Trophoblast cell (in vitro differentiated cells and primary cell): Measurements from ENCODE around the gene PCBD1.

Experiments
- DNase-seq, 2 donors: peaks; one replicate each; pipeline ENCODE4 v3.0.0-alpha.2; 2016
- H2AFZ ChIP-seq: 2 replicates; pipeline ENCODE4 v1.6.1; 2013; ENCODE audit warnings: low read length, moderate library complexity, mild to moderate bottlenecking; ENCODE audit not compliant: insufficient read depth, poor library complexity
- H2AK5ac ChIP-seq: 2 replicates; pipeline ENCODE4 v1.6.1; 2013; ENCODE audit warnings: mild to moderate bottlenecking, low read length
- H2BK120ac ChIP-seq: 2 replicates; pipeline ENCODE4 v1.6.1; 2013; ENCODE audit warnings: low read length, mild to moderate bottlenecking, moderate library complexity; ENCODE audit not compliant: insufficient read depth, poor library complexity
- H2BK12ac ChIP-seq: 2 replicates; pipeline ENCODE4 v1.6.1; 2013; ENCODE audit warnings: mild to moderate bottlenecking, low read length, moderate library complexity
- H2BK5ac ChIP-seq: 2 replicates; pipeline ENCODE4 v1.6.1; 2013; ENCODE audit warnings: low read length, low read depth, moderate library complexity, mild to moderate bottlenecking; ENCODE audit not compliant: poor library complexity
- H3K14ac ChIP-seq: 2 replicates; pipeline ENCODE4 v1.6.1; 2013; ENCODE audit warnings: mild to moderate bottlenecking, low read length
- H3K18ac ChIP-seq: 2 replicates; pipeline ENCODE4 v1.6.1; 2013; ENCODE audit warnings: mild to moderate bottlenecking, low read length
- H3K23ac ChIP-seq: 2 replicates; pipeline ENCODE4 v1.6.1; 2013; ENCODE audit warnings: low read length
- H3K27ac ChIP-seq: 2 replicates; pipeline ENCODE4 v1.5.1; 2013; ENCODE audit warnings: low read depth, mild to moderate bottlenecking, inconsistent platforms, low read length, moderate library complexity
- H3K27me3 ChIP-seq: 2 replicates; pipeline ENCODE4 v1.6.1; 2013; ENCODE audit warnings: inconsistent platforms, mild to moderate bottlenecking, low read length, moderate library complexity; ENCODE audit not compliant: insufficient read depth
- H3K36me3 ChIP-seq, 2 experiments: 1 replicate in 1 of 2; 2 replicates in 1 of 2; pipeline ENCODE4 v1.6.1; 2013; ENCODE audit warnings: low read length in 2 of 2, mild to moderate bottlenecking in 2 of 2, moderate library complexity in 1 of 2; ENCODE audit not compliant: insufficient read depth in 2 of 2, control insufficient read depth in 1 of 2
- H3K4ac ChIP-seq: 2 replicates; pipeline ENCODE4 v1.6.1; 2013; ENCODE audit warnings: low read depth, mild to moderate bottlenecking, low read length, moderate library complexity
- H3K4me1 ChIP-seq, 2 experiments: 1 replicate in 1 of 2; 2 replicates in 1 of 2; pipeline ENCODE4 v1.6.1; 2013; ENCODE audit warnings: low read length in 2 of 2, mild to moderate bottlenecking in 2 of 2, moderate library complexity in 1 of 2; ENCODE audit not compliant: insufficient read depth in 2 of 2, control insufficient read depth in 1 of 2
- H3K4me2 ChIP-seq: 2 replicates; pipeline ENCODE4 v1.6.1; 2013; ENCODE audit warnings: inconsistent platforms, mild to moderate bottlenecking, low read length, moderate library complexity
- H3K4me3 ChIP-seq: 2 replicates; pipeline ENCODE4 v1.5.1; 2013; ENCODE audit warnings: mild to moderate bottlenecking, low read depth, low read length, inconsistent platforms
- H3K79me1 ChIP-seq: one replicate; pipeline ENCODE4 v1.6.1; 2013; ENCODE audit warnings: low read length
- H3K79me2 ChIP-seq: 2 replicates; pipeline ENCODE4 v1.6.1; 2013; ENCODE audit warnings: low read length, mild to moderate bottlenecking; ENCODE audit not compliant: control insufficient read depth, insufficient read depth, poor library complexity
- H3K9ac ChIP-seq: 2 replicates; pipeline ENCODE4 v1.6.1; 2013; ENCODE audit warnings: mild to moderate bottlenecking, low read length
- H3K9me3 ChIP-seq: 2 replicates; pipeline ENCODE4 v1.6.1; 2013; ENCODE audit warnings: low read depth, mild to moderate bottlenecking, control low read depth, inconsistent platforms, low read length; ENCODE audit not compliant: insufficient read depth
- H4K12ac ChIP-seq: 2 replicates; pipeline ENCODE4 v1.6.1; 2013; ENCODE audit warnings: low read depth, mild to moderate bottlenecking, low read length, moderate library complexity
- H4K8ac ChIP-seq: 2 replicates; pipeline ENCODE4 v1.6.1; 2013; ENCODE audit warnings: low read depth, mild to moderate bottlenecking, low read length, moderate library complexity
- H4K91ac ChIP-seq: one replicate; pipeline ENCODE4 v1.6.1; 2013; ENCODE audit warnings: low read depth, mild to moderate bottlenecking, low read length, moderate library complexity
- WGBS: extraction: QIAGEN DNeasy Blood & Tissue Kit; methylation state at CpG from one replicate; pipeline ENCODE4 v1.1.7; 2013; ENCODE audit warnings: missing lambda C conversion rate; ENCODE audit not compliant: insufficient read length, insufficient coverage; ENCODE audit errors: extremely low coverage; 5-methylcytosine and 5-hydroxymethylcytosine counted together

The PCBD1 gene

GRCh38 chr10:70902661-70903261 lies 14.4 kb upstream of the PCBD1 start:
- H3K9me3 ChIP-seq = no peaks in the 10 kb centered on the region
- H3K23ac ChIP-seq = no peak overlapping the region

GRCh38 chr10:70901276-70901878 lies 13.0 kb upstream of the PCBD1 start:
- no peak overlapping the region for H2AFZ ChIP-seq
- no peak overlapping the region for H3K18ac ChIP-seq
- H2BK120ac ChIP-seq = no peak overlapping the region
- H3K36me3 ChIP-seq = no peaks in the 10 kb centered on the region
- H3K9me3 ChIP-seq = no peaks in the 10 kb centered on the region
- no peak overlapping the region for H3K27ac ChIP-seq
- H2AK5ac ChIP-seq = no peak overlapping the region
- no peak overlapping the region for H3K4me3 ChIP-seq
- WGBS = no CpG with 5 or more reads among the region's 13 CpGs
- no peak overlapping the region for H4K12ac ChIP-seq
- no peak overlapping the region for H3K4ac ChIP-seq
- no peak overlapping the region for H3K9ac ChIP-seq
- no peak overlapping the region for H3K23ac ChIP-seq
- H2BK12ac ChIP-seq = no peak overlapping the region
- no peaks in the 10 kb centered on the region for H3K79me1 ChIP-seq
- H2BK5ac ChIP-seq = no peak overlapping the region
- no peaks in the 10 kb centered on the region for H3K4me1 ChIP-seq
- no peak overlapping the region for H3K14ac ChIP-seq
- no peaks in the 10 kb centered on the region for H3K27me3 ChIP-seq
- no peak overlapping the region for H4K8ac ChIP-seq
- no peak for DNase-seq
- no peaks in the 10 kb centered on the region for H3K79me2 ChIP-seq
- H3K4me2 ChIP-seq = no peak overlapping the region
- H4K91ac ChIP-seq = no peak overlapping the region

More at GRCh38 chr10:70902661-70903261, 14.4 kb upstream of the PCBD1 start:
- Histone ChIP-seq H3K4me3 (no peak overlapping the region), H3K4me2 (no peak overlapping the region), H3K79me2 (no peaks in the 10 kb centered on the region), H2AK5ac (no peak overlapping the region), H2BK12ac (no peak overlapping the region), H3K9ac (no peak overlapping the region), H3K4ac (no peak overlapping the region), H4K91ac (no peak overlapping the region), H3K18ac (no peak overlapping the region), H3K36me3 (no peaks in the 10 kb centered on the region), H3K27me3 (no peaks in the 10 kb centered on the region), H4K8ac (no peak overlapping the region), H4K12ac (no peak overlapping the region), H3K27ac (no peak overlapping the region), H3K4me1 (no peaks in the 10 kb centered on the region), H3K79me1 (no peaks in the 10 kb centered on the region), H2BK120ac (no peak overlapping the region), H3K14ac (no peak overlapping the region), H2AFZ (no peak overlapping the region), H2BK5ac (no peak overlapping the region)
- no peak for DNase-seq
- WGBS = no CpG with 5 or more reads among the region's 5 CpGs

- Histone ChIP-seq H4K12ac (no peak overlapping the region), H3K18ac (no peak overlapping the region), H2AFZ (no peak overlapping the region), H3K4ac (no peak overlapping the region), H3K27ac (no peak overlapping the region), H2BK5ac (no peak overlapping the region), H3K27me3 (no peaks in the 10 kb centered on the region), H4K8ac (no peak overlapping the region), H2BK120ac (no peak overlapping the region), H3K23ac (no peak overlapping the region), H2AK5ac (no peak overlapping the region), H2BK12ac (no peak overlapping the region), H3K9ac (no peak overlapping the region), H3K9me3 (peaks cover 2% of the 10 kb centered on the region), H3K36me3 (no peaks in the 10 kb centered on the region), H3K4me3 (no peak overlapping the region), H3K4me2 (no peak overlapping the region), H4K91ac (no peak overlapping the region), H3K14ac (no peak overlapping the region), H3K79me2 (no peaks in the 10 kb centered on the region), H3K79me1 (no peaks in the 10 kb centered on the region), H3K4me1 (no peaks in the 10 kb centered on the region)
- DNase-seq = no peak
- no CpG with 5 or more reads among the region's 4 CpGs for WGBS
These were observed 10.7 kb upstream of the PCBD1 start for GRCh38 chr10:70899096-70899495.

- no peaks in the 10 kb centered on the region for H3K79me1 ChIP-seq
- DNase-seq = no peak
- H3K23ac ChIP-seq = no peak overlapping the region
- H4K91ac ChIP-seq = no peak overlapping the region
- WGBS = no CpG with 5 or more reads among the region's 3 CpGs
- no peak overlapping the region for H4K8ac ChIP-seq
- H2BK5ac ChIP-seq = no peak overlapping the region
- H2AFZ ChIP-seq = no peak overlapping the region
- no peak overlapping the region for H4K12ac ChIP-seq
- no peak overlapping the region for H3K18ac ChIP-seq
- peaks cover 2% of the 10 kb centered on the region for H3K9me3 ChIP-seq
- no peaks in the 10 kb centered on the region for H3K79me2 ChIP-seq
- no peak overlapping the region for H3K9ac ChIP-seq
- no peaks in the 10 kb centered on the region for H3K4me1 ChIP-seq
- no peaks in the 10 kb centered on the region for H3K36me3 ChIP-seq
- no peak overlapping the region for H3K14ac ChIP-seq
- H2BK120ac ChIP-seq = no peak overlapping the region
- no peak overlapping the region for H3K4me3 ChIP-seq
- no peak overlapping the region for H2BK12ac ChIP-seq
- H3K4ac ChIP-seq = no peak overlapping the region
- H2AK5ac ChIP-seq = no peak overlapping the region
- no peak overlapping the region for H3K27ac ChIP-seq
- H3K27me3 ChIP-seq = no peaks in the 10 kb centered on the region
- no peak overlapping the region for H3K4me2 ChIP-seq
These were observed 10.3 kb upstream of the PCBD1 start for GRCh38 chr10:70898687-70899086.
